Measurements from ENCODE around the gene AKAP13. TPM values are rescaled to one million over a fixed set of nuclear protein-coding genes. Genes with fewer than 3 reads are reported as not detected.

The AKAP13 gene
- total RNA-seq, 2 donors from 2014 or later: 228 to 273 TPM

DNA sequence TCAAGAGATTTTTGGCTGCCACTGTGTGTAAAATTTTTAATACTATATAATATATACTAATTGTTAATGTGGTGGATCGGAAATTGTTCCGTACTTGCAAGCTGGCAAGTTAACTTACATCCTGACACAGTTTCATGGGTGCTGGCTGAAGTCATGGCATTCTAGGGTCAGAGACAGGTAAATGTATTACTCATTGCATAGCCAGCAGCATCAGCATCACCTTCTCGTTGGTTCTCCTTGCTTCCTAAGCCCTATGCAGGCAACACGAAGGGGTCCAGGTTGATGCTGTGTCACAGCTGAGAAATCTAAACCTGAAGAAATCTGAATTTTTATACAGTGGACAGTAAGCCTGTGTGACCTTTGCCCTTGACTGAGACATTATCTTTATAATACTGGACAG lies 251.6 kb downstream of the AKAP13 start:
- TF ChIP-seq, protein P1, sequence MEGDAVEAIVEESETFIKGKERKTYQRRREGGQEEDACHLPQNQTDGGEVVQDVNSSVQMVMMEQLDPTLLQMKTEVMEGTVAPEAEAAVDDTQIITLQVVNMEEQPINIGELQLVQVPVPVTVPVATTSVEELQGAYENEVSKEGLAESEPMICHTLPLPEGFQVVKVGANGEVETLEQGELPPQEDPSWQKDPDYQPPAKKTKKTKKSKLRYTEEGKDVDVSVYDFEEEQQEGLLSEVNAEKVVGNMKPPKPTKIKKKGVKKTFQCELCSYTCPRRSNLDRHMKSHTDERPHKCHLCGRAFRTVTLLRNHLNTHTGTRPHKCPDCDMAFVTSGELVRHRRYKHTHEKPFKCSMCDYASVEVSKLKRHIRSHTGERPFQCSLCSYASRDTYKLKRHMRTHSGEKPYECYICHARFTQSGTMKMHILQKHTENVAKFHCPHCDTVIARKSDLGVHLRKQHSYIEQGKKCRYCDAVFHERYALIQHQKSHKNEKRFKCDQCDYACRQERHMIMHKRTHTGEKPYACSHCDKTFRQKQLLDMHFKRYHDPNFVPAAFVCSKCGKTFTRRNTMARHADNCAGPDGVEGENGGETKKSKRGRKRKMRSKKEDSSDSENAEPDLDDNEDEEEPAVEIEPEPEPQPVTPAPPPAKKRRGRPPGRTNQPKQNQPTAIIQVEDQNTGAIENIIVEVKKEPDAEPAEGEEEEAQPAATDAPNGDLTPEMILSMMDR (IDR thresholded peaks at IDR 0.05): no peak
- Histone ChIP-seq H3K9me3 (no peaks in the 10 kb centered on the region), H3K27ac (no peak overlapping the region), H3K36me3 (no peaks in the 10 kb centered on the region), H3K4me3 (no peak overlapping the region), H3K4me1 (ENCODE audit: control insufficient read depth in 1 of 2, low read depth in 2 of 2) (peaks cover 37 to 50% of the 10 kb centered on the region in 2 donors), H3K27me3 (replicated peaks; ENCODE audit: insufficient read depth) (no peaks in the 10 kb centered on the region)
- no peak for DNase-seq (ENCODE audit: low spot score)
- ATAC-seq (ENCODE audit: insufficient number of reproducible peaks, low FRiP score, low read depth): no peak

DNA sequence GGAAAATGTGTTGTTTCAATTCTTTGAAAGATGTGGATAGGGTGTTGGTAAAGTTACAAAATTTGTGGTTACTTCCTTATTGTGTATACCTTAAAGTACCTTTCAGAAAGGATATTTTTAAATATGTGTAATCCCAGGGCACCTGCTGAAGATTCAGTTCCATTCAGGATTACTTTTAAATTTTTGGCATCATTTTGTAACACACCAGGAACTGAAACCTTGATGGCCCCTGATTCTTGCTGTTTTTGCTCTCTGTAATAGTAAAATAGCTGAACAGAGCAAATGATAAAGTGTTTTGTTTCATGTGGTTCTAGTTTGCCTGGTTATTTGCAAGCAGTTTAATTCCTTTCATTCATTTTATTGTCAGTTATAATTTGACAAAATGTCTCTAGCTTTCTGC lies 253.5 kb downstream of the AKAP13 start:
- Histone ChIP-seq H3K9me3 (no peaks in the 10 kb centered on the region), H3K27ac (peak overlapping the region in 1 of 2 donors; percentile 16), H3K4me3 (no peak overlapping the region), H3K27me3 (replicated peaks; ENCODE audit: insufficient read depth) (no peaks in the 10 kb centered on the region), H3K4me1 (ENCODE audit: control insufficient read depth in 1 of 2, low read depth in 2 of 2) (peaks cover 39 to 42% of the 10 kb centered on the region in 2 donors), H3K36me3 (no peaks in the 10 kb centered on the region)
- DNase-seq (ENCODE audit: low spot score): no peak
- no peak for ATAC-seq (ENCODE audit: insufficient number of reproducible peaks, low FRiP score, low read depth)
- TF ChIP-seq, protein P1 (IDR thresholded peaks at IDR 0.05): no peak

DNA sequence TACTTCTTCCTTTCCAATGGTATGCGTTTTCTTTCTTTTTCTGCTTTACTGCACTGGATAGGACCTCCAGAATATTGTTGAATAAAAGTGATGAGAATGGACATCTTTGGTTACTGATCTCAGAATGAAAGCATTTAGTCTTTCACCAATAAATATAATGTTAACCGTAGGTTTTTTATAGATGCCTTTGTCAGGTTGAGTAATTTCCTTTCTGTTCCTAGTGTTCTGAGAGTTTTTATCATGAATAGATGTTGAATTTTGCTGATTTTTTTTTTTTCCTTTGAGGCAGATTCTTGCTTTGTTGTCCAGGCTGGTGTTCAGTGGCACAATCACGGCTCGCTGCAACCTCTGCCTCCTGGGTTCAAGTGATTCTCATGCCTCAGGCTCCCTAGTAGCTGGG lies 255.9 kb downstream of the AKAP13 start:
- H3K27ac ChIP-seq: peak overlapping the region in 1 of 2 donors; percentile 41
- TF ChIP-seq, protein P1 (IDR thresholded peaks at IDR 0.05): no peak
- no peak overlapping the region for H3K4me3 ChIP-seq
- peaks cover 37 to 41% of the 10 kb centered on the region in 2 donors for H3K4me1 ChIP-seq (ENCODE audit: control insufficient read depth in 1 of 2, low read depth in 2 of 2)
- H3K9me3 ChIP-seq: no peaks in the 10 kb centered on the region
- ATAC-seq (ENCODE audit: insufficient number of reproducible peaks, low FRiP score, low read depth): no peak
- H3K27me3 ChIP-seq (replicated peaks; ENCODE audit: insufficient read depth): no peaks in the 10 kb centered on the region
- no peak for DNase-seq (ENCODE audit: low spot score)
- no peaks in the 10 kb centered on the region for H3K36me3 ChIP-seq

- no peaks in the 10 kb centered on the region for H3K27me3 ChIP-seq (replicated peaks; ENCODE audit: insufficient read depth)
- peaks cover 30 to 53% of the 10 kb centered on the region in 2 donors for H3K4me1 ChIP-seq (ENCODE audit: control insufficient read depth in 1 of 2, low read depth in 2 of 2)
- H3K4me3 ChIP-seq: no peak overlapping the region
- DNase-seq (ENCODE audit: low spot score) (no peak), ATAC-seq (ENCODE audit: insufficient number of reproducible peaks, low FRiP score, low read depth) (no peak)
- H3K9me3 ChIP-seq: no peaks in the 10 kb centered on the region
- TF ChIP-seq, protein P1 (IDR thresholded peaks at IDR 0.05): no peak
- H3K27ac ChIP-seq: peak overlapping the region in 1 of 2 donors; percentile 14
- H3K36me3 ChIP-seq: no peaks in the 10 kb centered on the region
These were observed 259.5 kb downstream of the AKAP13 start for GRCh38 chr15:85639752-85640381.

GRCh38 chr15:85642065-85642692 lies 261.8 kb downstream of the AKAP13 start:
- DNase-seq (ENCODE audit: low spot score): no peak
- peak overlapping the region; percentile 62 for H3K4me3 ChIP-seq
- no peaks in the 10 kb centered on the region for H3K9me3 ChIP-seq
- H3K36me3 ChIP-seq: peaks cover 12% of the 10 kb centered on the region
- peaks cover 25 to 59% of the 10 kb centered on the region in 2 donors for H3K4me1 ChIP-seq (ENCODE audit: control insufficient read depth in 1 of 2, low read depth in 2 of 2)
- TF ChIP-seq, protein P1 (IDR thresholded peaks at IDR 0.05): no peak
- H3K27ac ChIP-seq: peak overlapping the region; percentile 64 to 88
- ATAC-seq (ENCODE audit: insufficient number of reproducible peaks, low FRiP score, low read depth): peak; percentile 10
- no peaks in the 10 kb centered on the region for H3K27me3 ChIP-seq (replicated peaks; ENCODE audit: insufficient read depth)

All from thoracic aorta (tissue), 2 donors.